ENCODE measurements around the gene TRMT1. TPM values are rescaled to one million over a fixed set of nuclear protein-coding genes. Genes with fewer than 3 reads are reported as not detected.

Gene TRMT1
- total RNA-seq, 1 experiment from 2014 or later: 52.0 TPM

DNA sequence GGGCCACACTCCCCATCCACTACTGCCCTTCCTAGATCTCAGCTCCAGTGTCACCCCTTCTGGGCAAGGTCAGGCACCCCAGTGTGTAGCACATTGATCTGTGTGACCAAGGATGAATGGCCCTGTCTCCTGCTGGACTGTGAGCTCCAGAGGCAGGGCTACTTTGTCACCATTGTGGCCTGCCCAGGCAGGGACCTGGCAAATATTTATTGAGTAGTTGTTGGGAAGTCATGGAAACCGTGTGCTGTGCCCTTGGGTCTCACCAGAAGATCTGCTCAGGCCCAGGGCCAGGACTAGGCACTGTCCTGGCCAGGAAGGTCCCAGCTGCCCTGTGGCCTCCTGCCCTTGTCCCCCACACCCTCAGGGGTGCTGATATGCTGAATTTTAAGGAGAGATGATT lies 12.0 kb upstream of the TRMT1 start:
- in situ Hi-C loops (cut with HindIII; ENCODE audit: low pct_unique_long_range_greater_than_20kb, low sequenced_read_pairs): no loop called here
- BruUV-seq (replicated peaks): no TSS peak
- ATAC-seq: no peak
- H3K4me3 ChIP-seq (ENCODE audit: low read depth in 2 of 2, low read length in 2 of 2): no peak overlapping the region
- no peaks in the 10 kb centered on the region for H3K36me3 ChIP-seq (ENCODE audit: control insufficient read depth, insufficient read depth, low read length)
- no peak overlapping the region for H3K27ac ChIP-seq (ENCODE audit: low read length)
- ChIA-PET CTCF (no interaction called here), POLR2A (interaction anchor here (0.6 kb wide), 2 partner anchors 18 to 169 kb away, joined by 3 to 4 read pairs; no protein-coding TSS in a partner anchor)
- intact Hi-C loops (cut with micrococcal nuclease; ENCODE audit: unreplicated experiment): no loop called here
- H3K9me3 ChIP-seq (ENCODE audit: control insufficient read depth, insufficient read depth, low read depth, low read length): no peaks in the 10 kb centered on the region
- no peaks in the 10 kb centered on the region for H3K4me1 ChIP-seq (ENCODE audit: control insufficient read depth, insufficient read depth, low read length)
- no peaks in the 10 kb centered on the region for H3K27me3 ChIP-seq (ENCODE audit: control insufficient read depth, insufficient read depth, low read length)
- TF ChIP-seq POLR2AphosphoS5 (IDR thresholded peaks at IDR 0.05; ENCODE audit: low read depth, low read length) (no peak), SIN3A (IDR thresholded peaks at IDR 0.05; ENCODE audit: borderline replicate concordance, insufficient read depth, low read depth, low read length) (no peak), TCF7L2 (IDR thresholded peaks at IDR 0.05; ENCODE audit: low read depth, low read length) (no peak), REST (IDR thresholded peaks at IDR 0.05; ENCODE audit: insufficient read depth in 1 of 2, low read depth in 2 of 2, low read length in 1 of 2) (no peak)
- TF ChIP-seq, protein P1, sequence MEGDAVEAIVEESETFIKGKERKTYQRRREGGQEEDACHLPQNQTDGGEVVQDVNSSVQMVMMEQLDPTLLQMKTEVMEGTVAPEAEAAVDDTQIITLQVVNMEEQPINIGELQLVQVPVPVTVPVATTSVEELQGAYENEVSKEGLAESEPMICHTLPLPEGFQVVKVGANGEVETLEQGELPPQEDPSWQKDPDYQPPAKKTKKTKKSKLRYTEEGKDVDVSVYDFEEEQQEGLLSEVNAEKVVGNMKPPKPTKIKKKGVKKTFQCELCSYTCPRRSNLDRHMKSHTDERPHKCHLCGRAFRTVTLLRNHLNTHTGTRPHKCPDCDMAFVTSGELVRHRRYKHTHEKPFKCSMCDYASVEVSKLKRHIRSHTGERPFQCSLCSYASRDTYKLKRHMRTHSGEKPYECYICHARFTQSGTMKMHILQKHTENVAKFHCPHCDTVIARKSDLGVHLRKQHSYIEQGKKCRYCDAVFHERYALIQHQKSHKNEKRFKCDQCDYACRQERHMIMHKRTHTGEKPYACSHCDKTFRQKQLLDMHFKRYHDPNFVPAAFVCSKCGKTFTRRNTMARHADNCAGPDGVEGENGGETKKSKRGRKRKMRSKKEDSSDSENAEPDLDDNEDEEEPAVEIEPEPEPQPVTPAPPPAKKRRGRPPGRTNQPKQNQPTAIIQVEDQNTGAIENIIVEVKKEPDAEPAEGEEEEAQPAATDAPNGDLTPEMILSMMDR (IDR thresholded peaks at IDR 0.05): no peak
- no peak for DNase-seq (ENCODE audit: low read depth, low spot score)

- H3K27me3 ChIP-seq (ENCODE audit: control insufficient read depth, insufficient read depth, low read length): no peaks in the 10 kb centered on the region
- ATAC-seq (0 out of 2 replicates have a peak, but pooled peaks have one; percentile 10), DNase-seq (ENCODE audit: low read depth, low spot score) (no peak)
- TF ChIP-seq POLR2AphosphoS5 (IDR thresholded peaks at IDR 0.05; ENCODE audit: low read depth, low read length) (no peak), REST (IDR thresholded peaks at IDR 0.05; ENCODE audit: insufficient read depth in 1 of 2, low read depth in 2 of 2, low read length in 1 of 2) (no peak)
- TF ChIP-seq, protein P1 (IDR thresholded peaks at IDR 0.05): no peak
- intact Hi-C loops (cut with micrococcal nuclease; ENCODE audit: unreplicated experiment): no loop called here
- CTCF ChIA-PET: no interaction called here
- TSS peak; percentile 29 for BruUV-seq (replicated peaks)
- no peaks in the 10 kb centered on the region for H3K9me3 ChIP-seq (ENCODE audit: control insufficient read depth, insufficient read depth, low read depth, low read length)
- in situ Hi-C loops (cut with HindIII; ENCODE audit: low pct_unique_long_range_greater_than_20kb, low sequenced_read_pairs): no loop called here
- H3K36me3 ChIP-seq (ENCODE audit: control insufficient read depth, insufficient read depth, low read length): no peaks in the 10 kb centered on the region
- no peak overlapping the region for H3K27ac ChIP-seq (ENCODE audit: low read length)
- H3K4me1 ChIP-seq (ENCODE audit: control insufficient read depth, insufficient read depth, low read length): no peaks in the 10 kb centered on the region
- POLR2A ChIA-PET: interaction anchor here (0.6 kb wide), 1 partner anchor 18 kb away, joined by 3 read pairs; no protein-coding TSS in a partner anchor
- no peak overlapping the region for H3K4me3 ChIP-seq (ENCODE audit: low read depth in 2 of 2, low read length in 2 of 2)
Observed at GRCh38 chr19:13127811-13128575, 11.5 kb upstream of the TRMT1 start.

Measured in Panc1 (cell line).